SK-N-SH treated with all-trans-retinoic acid at 6 μM for 48 hours (cell line): ENCODE measurements around the gene HMSD.

Experiments
- ATAC-seq: fragments of 200-7000 bp; cut with Tn5 transposase; 3 replicates; pipeline ENCODE4 v1.9.1; 2020; ENCODE audit warnings: mild to moderate bottlenecking, moderate library complexity
- ARNTL ChIP-seq: fragments of 450-650 bp; formaldehyde crosslinking; IDR thresholded peaks from 2 replicates; pipeline ENCODE4 v1.5.0; 2020; ENCODE audit warnings: low read depth, mild to moderate bottlenecking, moderate library complexity, borderline replicate concordance
- BACH2 ChIP-seq: fragments of 250-450 bp; sonication (Bioruptor Pico); IDR thresholded peaks from 2 replicates; pipeline ENCODE4 v1.9.0; 2021; ENCODE audit warnings: mild to moderate bottlenecking, borderline replicate concordance
- CSDC2 ChIP-seq: fragments of 250-450 bp; sonication (Bioruptor Pico); IDR thresholded peaks from 2 replicates; pipeline ENCODE4 v1.5.0; 2020; ENCODE audit warnings: mild to moderate bottlenecking, moderate library complexity
- ESRRG ChIP-seq: fragments of 250-450 bp; sonication (Bioruptor Pico); IDR thresholded peaks from 2 replicates; pipeline ENCODE4 v1.6.1; 2021; ENCODE audit warnings: mild to moderate bottlenecking
- GLIS3 ChIP-seq: fragments of 250-450 bp; sonication (Bioruptor Pico); IDR thresholded peaks from 2 replicates; pipeline ENCODE4 v1.5.0; 2020; ENCODE audit warnings: mild to moderate bottlenecking, moderate library complexity
- ISL1 ChIP-seq: fragments of 250-450 bp; sonication (Bioruptor Pico); IDR thresholded peaks from 2 replicates; pipeline ENCODE4 v2.1.2; 2022; ENCODE audit warnings: mild to moderate bottlenecking, moderate library complexity
- OSR1 ChIP-seq: fragments of 250-450 bp; sonication (Bioruptor Pico); IDR thresholded peaks from 2 replicates; pipeline ENCODE4 v1.8.0; 2022; ENCODE audit warnings: moderate library complexity, mild to moderate bottlenecking, inconsistent platforms
- POU6F1 ChIP-seq: fragments of 250-450 bp; sonication (Bioruptor Pico); IDR thresholded peaks from 2 replicates; pipeline ENCODE4 v1.8.0; 2021; ENCODE audit warnings: low read depth, mild to moderate bottlenecking, moderate library complexity, borderline replicate concordance
- PPARA ChIP-seq: fragments of 250-450 bp; sonication (Bioruptor Pico); IDR thresholded peaks from 2 replicates; pipeline ENCODE4 v1.5.0; 2020; ENCODE audit warnings: mild to moderate bottlenecking, borderline replicate concordance
- SNAI2 ChIP-seq: fragments of 250-450 bp; sonication (Bioruptor Pico); IDR thresholded peaks from 2 replicates; pipeline ENCODE4 v1.5.0; 2020; ENCODE audit warnings: mild to moderate bottlenecking, moderate library complexity
- TCF4 ChIP-seq: fragments of 250-450 bp; sonication (Bioruptor Pico); IDR thresholded peaks from 2 replicates; pipeline ENCODE4 v1.8.0; 2021; ENCODE audit warnings: mild to moderate bottlenecking, moderate library complexity, borderline replicate concordance
- TOX ChIP-seq: fragments of 250-450 bp; sonication (Bioruptor Pico); IDR thresholded peaks from 2 replicates; pipeline ENCODE4 v1.8.0; 2021; ENCODE audit warnings: mild to moderate bottlenecking, moderate library complexity, borderline replicate concordance
- ZFP3 ChIP-seq: fragments of 250-450 bp; sonication (Bioruptor Pico); IDR thresholded peaks from 2 replicates; pipeline ENCODE4 v1.5.0; 2020; ENCODE audit warnings: mild to moderate bottlenecking, moderate library complexity
- ZFP30 ChIP-seq: fragments of 450-650 bp; formaldehyde crosslinking; IDR thresholded peaks from 2 replicates; pipeline ENCODE4 v1.5.0; 2022; ENCODE audit warnings: mild to moderate bottlenecking, moderate library complexity
- ZNF565 ChIP-seq: fragments of 450-650 bp; formaldehyde crosslinking; conservative IDR thresholded peaks from 2 replicates; pipeline ENCODE4 v1.5.0; 2020; ENCODE audit warnings: low read depth, mild to moderate bottlenecking, moderate library complexity
- ZNF70 ChIP-seq: fragments of 450-650 bp; formaldehyde crosslinking; IDR thresholded peaks from 2 replicates; pipeline ENCODE4 v1.5.0; 2020; ENCODE audit warnings: mild to moderate bottlenecking, moderate library complexity
- TF ChIP-seq, protein P1 (sequence below): fragments of 250-450 bp; sonication (Bioruptor Pico); IDR thresholded peaks from 2 replicates; pipeline ENCODE4 v1.5.1; 2021; ENCODE audit warnings: mild to moderate bottlenecking, moderate library complexity
- TF ChIP-seq, protein P2 (sequence below): fragments of 250-450 bp; sonication (Bioruptor Pico); IDR thresholded peaks from 2 replicates; pipeline ENCODE4 v1.5.1; 2020; ENCODE audit warnings: low read depth, mild to moderate bottlenecking, moderate library complexity
- TF ChIP-seq, protein P3 (sequence below): fragments of 250-450 bp; sonication (Bioruptor Pico); IDR thresholded peaks from 2 replicates; pipeline ENCODE4 v1.8.0; 2020; ENCODE audit warnings: mild to moderate bottlenecking, moderate library complexity, borderline replicate concordance
- TF ChIP-seq, protein P4 (sequence below): fragments of 250-450 bp; sonication (Bioruptor Pico); IDR thresholded peaks from 2 replicates; pipeline ENCODE4 v1.5.0; 2020; ENCODE audit warnings: mild to moderate bottlenecking, moderate library complexity

The HMSD gene

DNA sequence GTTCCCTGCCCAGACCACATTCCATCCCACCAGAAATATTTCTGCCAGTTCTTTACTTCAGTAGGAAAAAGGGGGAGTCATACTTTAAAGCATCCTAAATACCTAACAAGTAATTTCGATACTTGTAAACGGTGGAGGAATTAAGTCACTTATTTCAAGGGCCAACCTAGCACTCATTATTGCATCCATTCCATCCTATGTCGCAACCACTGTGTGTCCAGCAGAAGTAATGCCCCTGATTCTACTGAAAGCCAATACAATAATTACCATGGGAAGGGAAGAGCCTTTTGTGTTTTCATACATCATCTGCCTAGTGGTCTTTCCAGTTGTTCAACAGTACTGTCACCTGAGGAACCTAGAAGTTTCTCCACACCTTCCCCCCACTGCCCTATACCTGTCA lies 33.3 kb downstream of the HMSD start:
- TF ChIP-seq OSR1: no peak
- no peak for ATAC-seq

DNA sequence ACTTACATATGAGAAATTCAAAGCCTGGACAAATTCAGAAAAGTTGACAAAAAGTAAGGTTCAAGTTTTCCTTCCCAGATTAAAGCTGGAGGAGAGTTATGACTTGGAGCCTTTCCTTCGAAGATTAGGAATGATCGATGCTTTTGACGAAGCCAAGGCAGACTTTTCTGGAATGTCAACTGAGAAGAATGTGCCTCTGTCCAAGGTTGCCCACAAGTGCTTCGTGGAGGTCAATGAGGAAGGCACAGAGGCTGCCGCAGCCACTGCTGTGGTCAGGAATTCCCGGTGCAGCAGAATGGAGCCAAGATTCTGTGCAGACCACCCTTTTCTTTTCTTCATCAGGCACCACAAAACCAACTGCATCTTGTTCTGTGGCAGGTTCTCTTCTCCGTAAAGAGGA lies 37.8 kb downstream of the HMSD start:
- TF ChIP-seq, protein P1, sequence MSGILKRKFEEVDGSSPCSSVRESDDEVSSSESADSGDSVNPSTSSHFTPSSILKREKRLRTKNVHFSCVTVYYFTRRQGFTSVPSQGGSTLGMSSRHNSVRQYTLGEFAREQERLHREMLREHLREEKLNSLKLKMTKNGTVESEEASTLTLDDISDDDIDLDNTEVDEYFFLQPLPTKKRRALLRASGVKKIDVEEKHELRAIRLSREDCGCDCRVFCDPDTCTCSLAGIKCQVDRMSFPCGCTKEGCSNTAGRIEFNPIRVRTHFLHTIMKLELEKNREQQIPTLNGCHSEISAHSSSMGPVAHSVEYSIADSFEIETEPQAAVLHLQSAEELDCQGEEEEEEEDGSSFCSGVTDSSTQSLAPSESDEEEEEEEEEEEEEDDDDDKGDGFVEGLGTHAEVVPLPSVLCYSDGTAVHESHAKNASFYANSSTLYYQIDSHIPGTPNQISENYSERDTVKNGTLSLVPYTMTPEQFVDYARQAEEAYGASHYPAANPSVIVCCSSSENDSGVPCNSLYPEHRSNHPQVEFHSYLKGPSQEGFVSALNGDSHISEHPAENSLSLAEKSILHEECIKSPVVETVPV (CRISPR knock-in tag): no peak
- TF ChIP-seq TOX (no peak), PPARA (CRISPR knock-in tag) (no peak), ZNF70 (CRISPR knock-in tag) (no peak)
- TF ChIP-seq, protein P2, sequence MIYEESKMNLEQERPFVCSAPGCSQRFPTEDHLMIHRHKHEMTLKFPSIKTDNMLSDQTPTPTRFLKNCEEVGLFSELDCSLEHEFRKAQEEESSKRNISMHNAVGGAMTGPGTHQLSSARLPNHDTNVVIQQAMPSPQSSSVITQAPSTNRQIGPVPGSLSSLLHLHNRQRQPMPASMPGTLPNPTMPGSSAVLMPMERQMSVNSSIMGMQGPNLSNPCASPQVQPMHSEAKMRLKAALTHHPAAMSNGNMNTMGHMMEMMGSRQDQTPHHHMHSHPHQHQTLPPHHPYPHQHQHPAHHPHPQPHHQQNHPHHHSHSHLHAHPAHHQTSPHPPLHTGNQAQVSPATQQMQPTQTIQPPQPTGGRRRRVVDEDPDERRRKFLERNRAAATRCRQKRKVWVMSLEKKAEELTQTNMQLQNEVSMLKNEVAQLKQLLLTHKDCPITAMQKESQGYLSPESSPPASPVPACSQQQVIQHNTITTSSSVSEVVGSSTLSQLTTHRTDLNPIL (CRISPR knock-in tag): no peak
- no peak for ATAC-seq

- TF ChIP-seq ISL1 (CRISPR knock-in tag) (no peak), ZFP30 (CRISPR knock-in tag) (no peak), SNAI2 (CRISPR knock-in tag) (no peak), PPARA (CRISPR knock-in tag) (no peak), TOX (no peak), ESRRG (CRISPR knock-in tag) (no peak), ZFP3 (no peak), OSR1 (no peak), POU6F1 (CRISPR knock-in tag) (no peak), ARNTL (no peak), TCF4 (CRISPR knock-in tag) (no peak)
- TF ChIP-seq, protein P3, sequence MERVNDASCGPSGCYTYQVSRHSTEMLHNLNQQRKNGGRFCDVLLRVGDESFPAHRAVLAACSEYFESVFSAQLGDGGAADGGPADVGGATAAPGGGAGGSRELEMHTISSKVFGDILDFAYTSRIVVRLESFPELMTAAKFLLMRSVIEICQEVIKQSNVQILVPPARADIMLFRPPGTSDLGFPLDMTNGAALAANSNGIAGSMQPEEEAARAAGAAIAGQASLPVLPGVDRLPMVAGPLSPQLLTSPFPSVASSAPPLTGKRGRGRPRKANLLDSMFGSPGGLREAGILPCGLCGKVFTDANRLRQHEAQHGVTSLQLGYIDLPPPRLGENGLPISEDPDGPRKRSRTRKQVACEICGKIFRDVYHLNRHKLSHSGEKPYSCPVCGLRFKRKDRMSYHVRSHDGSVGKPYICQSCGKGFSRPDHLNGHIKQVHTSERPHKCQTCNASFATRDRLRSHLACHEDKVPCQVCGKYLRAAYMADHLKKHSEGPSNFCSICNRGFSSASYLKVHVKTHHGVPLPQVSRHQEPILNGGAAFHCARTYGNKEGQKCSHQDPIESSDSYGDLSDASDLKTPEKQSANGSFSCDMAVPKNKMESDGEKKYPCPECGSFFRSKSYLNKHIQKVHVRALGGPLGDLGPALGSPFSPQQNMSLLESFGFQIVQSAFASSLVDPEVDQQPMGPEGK (CRISPR knock-in tag): no peak
- TF ChIP-seq, protein P4, sequence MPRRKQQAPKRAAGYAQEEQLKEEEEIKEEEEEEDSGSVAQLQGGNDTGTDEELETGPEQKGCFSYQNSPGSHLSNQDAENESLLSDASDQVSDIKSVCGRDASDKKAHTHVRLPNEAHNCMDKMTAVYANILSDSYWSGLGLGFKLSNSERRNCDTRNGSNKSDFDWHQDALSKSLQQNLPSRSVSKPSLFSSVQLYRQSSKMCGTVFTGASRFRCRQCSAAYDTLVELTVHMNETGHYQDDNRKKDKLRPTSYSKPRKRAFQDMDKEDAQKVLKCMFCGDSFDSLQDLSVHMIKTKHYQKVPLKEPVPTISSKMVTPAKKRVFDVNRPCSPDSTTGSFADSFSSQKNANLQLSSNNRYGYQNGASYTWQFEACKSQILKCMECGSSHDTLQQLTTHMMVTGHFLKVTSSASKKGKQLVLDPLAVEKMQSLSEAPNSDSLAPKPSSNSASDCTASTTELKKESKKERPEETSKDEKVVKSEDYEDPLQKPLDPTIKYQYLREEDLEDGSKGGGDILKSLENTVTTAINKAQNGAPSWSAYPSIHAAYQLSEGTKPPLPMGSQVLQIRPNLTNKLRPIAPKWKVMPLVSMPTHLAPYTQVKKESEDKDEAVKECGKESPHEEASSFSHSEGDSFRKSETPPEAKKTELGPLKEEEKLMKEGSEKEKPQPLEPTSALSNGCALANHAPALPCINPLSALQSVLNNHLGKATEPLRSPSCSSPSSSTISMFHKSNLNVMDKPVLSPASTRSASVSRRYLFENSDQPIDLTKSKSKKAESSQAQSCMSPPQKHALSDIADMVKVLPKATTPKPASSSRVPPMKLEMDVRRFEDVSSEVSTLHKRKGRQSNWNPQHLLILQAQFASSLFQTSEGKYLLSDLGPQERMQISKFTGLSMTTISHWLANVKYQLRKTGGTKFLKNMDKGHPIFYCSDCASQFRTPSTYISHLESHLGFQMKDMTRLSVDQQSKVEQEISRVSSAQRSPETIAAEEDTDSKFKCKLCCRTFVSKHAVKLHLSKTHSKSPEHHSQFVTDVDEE: no peak
- TF ChIP-seq, protein P1 (CRISPR knock-in tag): no peak
- no peak for ATAC-seq
These were observed 38.6 kb downstream of the HMSD start for GRCh38 chr18:63987743-63988142.

- no peak for ATAC-seq
- TF ChIP-seq ZNF70 (CRISPR knock-in tag) (no peak), ZNF565 (CRISPR knock-in tag) (no peak), GLIS3 (CRISPR knock-in tag) (no peak), SNAI2 (CRISPR knock-in tag) (no peak), ZFP3 (no peak), BACH2 (CRISPR knock-in tag) (no peak), ZFP30 (CRISPR knock-in tag) (no peak), CSDC2 (CRISPR knock-in tag) (no peak), TCF4 (CRISPR knock-in tag) (no peak)
- TF ChIP-seq, protein P3 (CRISPR knock-in tag): no peak
- TF ChIP-seq, protein P1 (CRISPR knock-in tag): no peak
- TF ChIP-seq, protein P2 (CRISPR knock-in tag): no peak
These were observed 43.6 kb downstream of the HMSD start for GRCh38 chr18:63992751-63993150.
